Glutamatergic neuron (in vitro differentiated cells): ENCODE results near the gene FAM50A. TPM values are rescaled to one million over a fixed set of nuclear protein-coding genes. Genes with fewer than 3 reads are reported as not detected.

ENCODE experiments used
- DNase-seq: peaks from one replicate; pipeline ENCODE4 v3.0.0; 2022
- H3K27ac Mint-ChIP-seq: one replicate; pipeline ENCODE4 v1.8.0; 2020; ENCODE audit warnings: mild to moderate bottlenecking, mixed read lengths, inconsistent platforms; ENCODE audit not compliant: unreplicated experiment
- H3K27me3 Mint-ChIP-seq: one replicate; pipeline ENCODE4 v1.8.0; 2020; ENCODE audit warnings: mild to moderate bottlenecking, moderate library complexity, mixed read lengths, inconsistent platforms; ENCODE audit not compliant: unreplicated experiment
- H3K36me3 Mint-ChIP-seq: one replicate; pipeline ENCODE4 v1.8.0; 2020; ENCODE audit warnings: mild to moderate bottlenecking, mixed read lengths, inconsistent platforms; ENCODE audit not compliant: unreplicated experiment
- H3K4me1 Mint-ChIP-seq: one replicate; pipeline ENCODE4 v1.8.0; 2020; ENCODE audit warnings: mild to moderate bottlenecking, low read depth, mixed read lengths, inconsistent platforms; ENCODE audit not compliant: unreplicated experiment
- H3K4me3 Mint-ChIP-seq: one replicate; pipeline ENCODE4 v1.8.0; 2020; ENCODE audit warnings: mild to moderate bottlenecking, mixed read lengths, inconsistent platforms; ENCODE audit not compliant: unreplicated experiment
- H3K9me3 Mint-ChIP-seq: one replicate; pipeline ENCODE4 v1.8.0; 2020; ENCODE audit warnings: mild to moderate bottlenecking, moderate library complexity, mixed read lengths, inconsistent platforms; ENCODE audit not compliant: unreplicated experiment
- total RNA-seq: library from RNA; stranded (reverse); fragmentation: NEBNext Ultra II Directional; extraction: Animal tissue kit (Norgen Biotek cat#: 25700); gene quantifications from one replicate; pipeline ENCODE4 v1.2.1, GENCODE V29; 2021; ENCODE audit not compliant: unreplicated experiment
- TF ChIP-seq, protein P1 (sequence below): fragments of 200-600 bp; sonication (generic); IDR thresholded peaks from one replicate; pipeline ENCODE4 v1.5.0; 2021; ENCODE audit not compliant: partially characterized antibody, unreplicated experiment

FAM50A gene
- total RNA-seq, 1 donor from 2014 or later = 125 TPM

DNA sequence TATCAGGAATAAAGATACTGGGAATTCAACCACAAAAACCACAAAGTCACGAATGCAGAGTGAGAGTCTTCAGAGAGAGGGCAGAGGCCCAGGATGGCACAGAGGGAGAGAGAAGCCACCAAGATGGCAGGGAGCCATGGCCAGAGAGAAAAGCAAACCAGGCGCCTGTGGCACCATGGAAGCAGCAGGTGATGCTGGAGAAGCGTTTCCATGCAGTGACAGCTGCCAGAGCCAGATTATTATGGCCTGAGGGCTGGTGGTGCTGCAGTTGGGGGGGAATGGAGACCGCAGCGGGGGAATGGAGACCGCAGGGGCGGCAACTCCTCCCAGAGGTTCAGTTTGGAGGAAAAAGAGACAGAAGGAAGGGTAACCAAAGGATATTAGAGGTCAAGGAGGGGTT lies 26.8 kb upstream of the FAM50A start:
- Mint-ChIP-seq H3K27ac (peak overlapping the region; percentile 66), H3K4me1 (peaks cover 9% of the 10 kb centered on the region), H3K9me3 (no peaks in the 10 kb centered on the region), H3K4me3 (peak overlapping the region; percentile 38), H3K36me3 (no peaks in the 10 kb centered on the region), H3K27me3 (no peaks in the 10 kb centered on the region)
- TF ChIP-seq, protein P1, sequence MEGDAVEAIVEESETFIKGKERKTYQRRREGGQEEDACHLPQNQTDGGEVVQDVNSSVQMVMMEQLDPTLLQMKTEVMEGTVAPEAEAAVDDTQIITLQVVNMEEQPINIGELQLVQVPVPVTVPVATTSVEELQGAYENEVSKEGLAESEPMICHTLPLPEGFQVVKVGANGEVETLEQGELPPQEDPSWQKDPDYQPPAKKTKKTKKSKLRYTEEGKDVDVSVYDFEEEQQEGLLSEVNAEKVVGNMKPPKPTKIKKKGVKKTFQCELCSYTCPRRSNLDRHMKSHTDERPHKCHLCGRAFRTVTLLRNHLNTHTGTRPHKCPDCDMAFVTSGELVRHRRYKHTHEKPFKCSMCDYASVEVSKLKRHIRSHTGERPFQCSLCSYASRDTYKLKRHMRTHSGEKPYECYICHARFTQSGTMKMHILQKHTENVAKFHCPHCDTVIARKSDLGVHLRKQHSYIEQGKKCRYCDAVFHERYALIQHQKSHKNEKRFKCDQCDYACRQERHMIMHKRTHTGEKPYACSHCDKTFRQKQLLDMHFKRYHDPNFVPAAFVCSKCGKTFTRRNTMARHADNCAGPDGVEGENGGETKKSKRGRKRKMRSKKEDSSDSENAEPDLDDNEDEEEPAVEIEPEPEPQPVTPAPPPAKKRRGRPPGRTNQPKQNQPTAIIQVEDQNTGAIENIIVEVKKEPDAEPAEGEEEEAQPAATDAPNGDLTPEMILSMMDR = no peak
- DNase-seq = no peak

DNA sequence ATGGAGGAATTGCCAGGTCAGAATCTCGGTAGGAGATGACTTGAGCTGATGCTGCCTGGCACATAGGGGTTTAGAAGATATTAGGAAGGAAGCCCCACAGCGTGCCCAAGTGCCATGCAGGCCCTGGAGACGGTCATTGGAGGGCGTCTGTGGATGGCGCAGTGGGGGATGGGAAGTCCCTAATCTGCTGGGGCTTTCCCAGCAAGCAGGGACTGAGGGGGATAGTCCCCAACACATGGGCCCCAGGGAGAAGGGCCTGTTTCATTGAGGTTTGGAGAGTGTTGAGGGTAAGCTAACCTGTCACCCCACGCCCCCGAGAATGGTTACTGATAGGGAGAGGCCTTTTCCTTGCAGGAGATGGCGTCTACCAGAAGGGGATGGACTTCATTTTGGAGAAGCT lies 24.8 kb upstream of the FAM50A start:
- Mint-ChIP-seq H3K4me3 (no peak overlapping the region), H3K9me3 (no peaks in the 10 kb centered on the region), H3K27me3 (no peaks in the 10 kb centered on the region), H3K36me3 (no peaks in the 10 kb centered on the region), H3K4me1 (peaks cover 9% of the 10 kb centered on the region), H3K27ac (no peak overlapping the region)
- TF ChIP-seq, protein P1 = no peak
- DNase-seq = no peak

DNA sequence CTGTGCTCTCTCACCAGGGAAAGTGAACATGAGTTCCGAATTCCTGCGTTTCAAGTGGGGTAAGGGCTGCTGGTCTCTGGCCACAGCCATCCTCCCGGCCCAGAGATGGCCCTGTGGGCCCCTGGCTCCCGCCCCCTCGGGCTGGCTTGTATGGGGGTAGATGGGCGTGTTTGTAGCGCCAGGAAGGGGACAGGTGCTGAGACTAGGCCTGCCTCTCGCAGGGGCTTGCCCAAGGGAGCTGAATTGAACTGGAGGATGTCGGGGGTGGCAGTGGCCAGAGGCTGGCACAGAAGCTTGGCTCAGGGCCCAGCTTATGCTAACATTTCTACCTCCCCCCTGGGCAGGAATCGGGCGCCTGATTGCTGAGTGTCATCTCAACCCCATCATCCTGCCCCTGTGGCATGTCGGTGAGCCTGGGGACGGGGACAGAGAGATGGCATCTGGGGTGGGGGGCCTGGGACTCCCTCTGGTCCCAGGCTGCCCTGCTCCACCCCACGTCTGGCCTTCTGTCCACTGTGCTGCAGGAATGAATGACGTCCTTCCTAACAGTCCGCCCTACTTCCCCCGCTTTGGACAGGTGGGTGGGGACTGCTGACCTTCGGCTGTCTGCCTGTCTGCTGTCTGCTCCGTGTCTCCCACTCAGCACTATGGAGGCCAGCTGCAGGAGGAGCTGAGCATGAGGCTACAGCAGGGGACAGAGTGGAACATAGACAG lies 24.1 kb upstream of the FAM50A start:
- Mint-ChIP-seq H3K27ac (no peak overlapping the region), H3K27me3 (no peaks in the 10 kb centered on the region), H3K9me3 (no peaks in the 10 kb centered on the region), H3K4me3 (no peak overlapping the region), H3K36me3 (no peaks in the 10 kb centered on the region), H3K4me1 (peaks cover 9% of the 10 kb centered on the region)
- no peak for DNase-seq
- TF ChIP-seq, protein P1 = no peak

DNA sequence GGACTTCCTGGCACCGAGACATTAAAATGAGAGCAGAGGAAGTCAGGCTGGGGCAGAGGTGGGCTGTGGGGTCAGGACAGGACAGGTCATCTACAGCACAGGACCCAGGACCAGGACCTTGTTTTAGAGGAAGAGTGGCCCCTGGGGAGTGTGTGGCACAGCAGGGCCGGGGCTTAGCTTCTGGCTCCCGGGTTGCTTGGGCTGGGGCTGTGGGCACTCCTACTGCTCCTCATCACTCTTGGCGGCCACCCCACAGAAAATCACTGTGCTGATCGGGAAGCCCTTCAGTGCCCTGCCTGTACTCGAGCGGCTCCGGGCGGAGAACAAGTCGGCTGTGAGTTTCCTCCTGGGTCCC lies 23.6 kb upstream of the FAM50A start:
- Mint-ChIP-seq H3K4me1 (peaks cover 9% of the 10 kb centered on the region), H3K36me3 (no peaks in the 10 kb centered on the region), H3K9me3 (no peaks in the 10 kb centered on the region), H3K27me3 (no peaks in the 10 kb centered on the region), H3K4me3 (no peak overlapping the region), H3K27ac (no peak overlapping the region)
- no peak for DNase-seq
- TF ChIP-seq, protein P1 = no peak

DNA sequence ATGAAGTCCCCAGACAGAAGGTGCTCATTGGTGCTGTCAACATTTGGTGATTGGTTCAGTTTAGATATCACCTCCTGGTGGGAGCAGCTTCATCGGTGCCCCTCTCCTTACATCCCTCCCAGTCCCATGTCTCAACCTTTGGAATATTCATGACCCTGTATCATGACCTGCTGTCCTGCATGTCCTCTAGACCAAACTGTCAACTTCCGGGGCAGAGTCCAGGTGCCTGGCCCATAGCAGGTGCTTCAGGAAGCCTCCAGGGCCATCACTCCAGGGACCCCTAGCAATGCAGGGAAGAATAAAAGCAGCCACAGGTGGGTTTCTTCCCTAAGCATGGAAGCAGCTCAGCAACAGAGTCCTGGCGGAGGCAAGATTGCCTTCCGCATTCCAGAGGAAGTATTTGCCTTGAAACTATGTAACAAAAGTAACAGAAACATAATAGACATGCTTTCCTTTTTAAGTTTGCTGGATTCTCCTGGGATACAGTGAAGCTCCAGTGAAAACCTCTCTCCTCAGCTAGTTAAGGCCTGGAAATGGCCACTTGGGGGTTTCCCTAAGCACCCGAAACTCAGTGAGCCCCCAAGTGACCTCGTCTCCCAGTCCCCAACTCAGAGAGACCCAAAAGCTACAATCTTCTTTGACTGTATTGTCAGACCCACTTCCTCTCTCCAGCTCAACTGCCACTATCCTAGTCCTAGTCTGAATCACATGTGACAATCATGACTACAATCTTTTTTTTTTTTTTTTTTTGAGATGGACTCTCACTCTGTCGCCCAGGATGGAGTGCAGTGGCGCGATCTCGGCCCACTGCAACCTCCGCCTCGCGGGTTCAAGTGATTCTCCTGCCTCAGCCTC lies 16.8 kb upstream of the FAM50A start:
- TF ChIP-seq, protein P1 = no peak
- Mint-ChIP-seq H3K36me3 (no peaks in the 10 kb centered on the region), H3K4me3 (no peak overlapping the region), H3K27me3 (peaks cover 4% of the 10 kb centered on the region), H3K9me3 (peaks cover 8% of the 10 kb centered on the region), H3K27ac (no peak overlapping the region), H3K4me1 (peaks cover 7% of the 10 kb centered on the region)
- DNase-seq = no peak
